K562 (cell line): ENCODE results near the gene CRYAB. TPM values are rescaled to one million over a fixed set of nuclear protein-coding genes. Genes with fewer than 3 reads are reported as not detected.
A peak's percentile ranks its signal among the peaks of the same experiment; 100 is the strongest.
"Not testable (repeated sequence)": the region's sequence is repeated elsewhere in the genome, so short reads cannot be mapped to it uniquely, and the experiment has no call there.

ENCODE experiments used
- ATAC-seq: fragments of 200-7000 bp; cut with Tn5 transposase; 3 replicates; pipeline ENCODE4 v1.9.1; 2020; ENCODE audit warnings: moderate library complexity
- BruUV-seq: library from RNA; stranded (reverse); fragments of 400-500 nt; replicated peaks from 2 replicates; lab custom pipeline; 2021; lab: Mats Ljungman, UMichigan
- CTCF ChIA-PET: fragments of 300-600 bp; formaldehyde crosslinking; extraction: SDS; loops from one replicate; lab custom pipeline; 2021; ENCODE audit warnings: low intra/inter-chr PET ratio; lab: Yijun Ruan, JAX
- POLR2A ChIA-PET: fragments of 300-600, 350-650 bp; sonication (Branson Sonifier 250); formaldehyde crosslinking; extraction: SDS; loops from one replicate; lab custom pipeline; 2021; ENCODE audit warnings: antibody characterized with exemption, inconsistent platforms; lab: Yijun Ruan, JAX
- DNase-seq, 4 experiments: peaks; one replicate each; pipeline versions ENCODE4 v3.0.0 to v3.0.0-alpha.2; 2011 to 2018; ENCODE audit warnings: low spot score in 3 of 4, mixed read lengths in 3 of 4; ENCODE audit errors: extremely low read depth in 1 of 4
- FAIRE-seq: peaks from 2 replicates; lab custom pipeline; 2011; peaks lifted over from hg19 to GRCh38; lab: Jason Lieb, UNC
- H2AFZ ChIP-seq: 2 replicates; pipeline ENCODE4 v1.6.0; 2011; ENCODE audit warnings: low read depth, low read length, control low read depth, inconsistent platforms
- H3K27ac ChIP-seq: fragments of 200-600 bp; 3 replicates; pipeline ENCODE4 v1.8.0; 2011; ENCODE audit warnings: low read depth, mild to moderate bottlenecking, control low read depth, inconsistent platforms, low read length, moderate library complexity, mixed read lengths; ENCODE audit errors: extremely low read depth
- H3K27me3 ChIP-seq, 2 experiments: fragments of 300-600 bp in 1 of 2; 2 replicates in 1 of 2; 3 replicates in 1 of 2; pipeline versions ENCODE4 v1.6.0 to v1.8.0; 2011; ENCODE audit warnings: inconsistent platforms in 2 of 2, low read length in 2 of 2, mild to moderate bottlenecking in 1 of 2, mixed read lengths in 1 of 2, moderate library complexity in 1 of 2; ENCODE audit not compliant: control insufficient read depth in 2 of 2, insufficient read depth in 2 of 2
- H3K36me3 ChIP-seq: fragments of 300-600 bp; 3 replicates; pipeline ENCODE4 v1.8.0; 2011; ENCODE audit warnings: mild to moderate bottlenecking, low read length, inconsistent platforms; ENCODE audit not compliant: control insufficient read depth, insufficient read depth
- H3K4me1 ChIP-seq, 2 experiments: fragments of 200-600 bp in 1 of 2; replicated peaks in 1 of 2; 2 replicates in 1 of 2; 3 replicates in 1 of 2; pipeline versions ENCODE4 v1.5.1 to v1.8.0; 2011; ENCODE audit warnings: inconsistent platforms in 2 of 2, low read length in 2 of 2, mild to moderate bottlenecking in 1 of 2, mixed read lengths in 1 of 2, moderate library complexity in 1 of 2; ENCODE audit not compliant: control insufficient read depth in 2 of 2, insufficient read depth in 2 of 2
- H3K4me2 ChIP-seq: 2 replicates; pipeline ENCODE4 v1.6.1; 2011; ENCODE audit warnings: low read length, control low read depth, inconsistent platforms, mixed read lengths; ENCODE audit not compliant: insufficient read depth
- H3K4me3 ChIP-seq: fragments of 200-600 bp; sonication (generic), shearing (Covaris generic); 2 replicates; pipeline ENCODE4 v1.5.1; 2016; ENCODE audit warnings: control low read depth, inconsistent platforms
- H3K79me2 ChIP-seq: fragments of 200-600 bp; 3 replicates; pipeline ENCODE4 v1.8.0; 2011; ENCODE audit warnings: low read length, inconsistent platforms; ENCODE audit not compliant: control insufficient read depth, insufficient read depth
- H3K9ac ChIP-seq, 2 experiments: 2 replicates each; pipeline versions ENCODE4 v1.6.0 to v1.6.1; 2011; ENCODE audit warnings: low read depth in 2 of 2, low read length in 2 of 2, control low read depth in 1 of 2, inconsistent platforms in 1 of 2, mild to moderate bottlenecking in 1 of 2, mixed read lengths in 1 of 2; ENCODE audit not compliant: insufficient read depth in 1 of 2
- H3K9me1 ChIP-seq: one replicate; pipeline ENCODE4 v1.6.0; 2011; ENCODE audit warnings: inconsistent platforms, mild to moderate bottlenecking, low read length, moderate library complexity; ENCODE audit not compliant: control insufficient read depth, insufficient read depth
- H3K9me3 ChIP-seq: replicated peaks from 2 replicates; pipeline ENCODE4 v1.5.1; 2011; ENCODE audit warnings: low read depth, low read length, inconsistent platforms; ENCODE audit not compliant: control insufficient read depth, insufficient read depth
- H4K20me1 ChIP-seq: replicated peaks from 2 replicates; pipeline ENCODE4 v1.6.1; 2011; ENCODE audit warnings: low read length, inconsistent platforms, mixed read lengths; ENCODE audit not compliant: control insufficient read depth, insufficient read depth
- CEBPG ChIP-seq, 3 experiments: fragments of 200-800 bp in 1 of 3; sonication (Bioruptor generic) in 1 of 3; sonication (generic) in 1 of 3; formaldehyde crosslinking in 1 of 3; IDR thresholded peaks in 2 of 3; conservative IDR thresholded peaks in 1 of 3; 2 replicates each; pipeline versions ENCODE4 v1.6.1 to v1.8.0; 2016 to 2022; ENCODE audit warnings: missing compliant biosample characterization in 2 of 3, missing genetic modification characterization in 2 of 3, mild to moderate bottlenecking in 1 of 3, missing genetic modification reagents in 1 of 3
- ELK3 ChIP-seq: fragments of 450-650 bp; formaldehyde crosslinking; IDR thresholded peaks from 2 replicates; pipeline ENCODE4 v1.4.0; 2020; ENCODE audit warnings: mild to moderate bottlenecking
- GATAD2B ChIP-seq: fragments of 450-650 bp; IDR thresholded peaks from 2 replicates; pipeline ENCODE4 v1.6.1; 2017; ENCODE audit warnings: mild to moderate bottlenecking, borderline replicate concordance
- KDM1A ChIP-seq, 2 experiments: fragments of 450-650 bp; IDR thresholded peaks; 2 replicates each; pipeline ENCODE4 v1.6.1; 2016; ENCODE audit warnings: mild to moderate bottlenecking in 2 of 2
- KDM2B ChIP-seq: fragments of 250-450 bp; sonication (Bioruptor Pico); IDR thresholded peaks from 2 replicates; pipeline ENCODE4 v1.8.0; 2021; ENCODE audit warnings: mild to moderate bottlenecking, moderate library complexity
- KLF13 ChIP-seq: fragments of 450-650 bp; IDR thresholded peaks from 2 replicates; pipeline ENCODE4 v1.6.1; 2016; ENCODE audit warnings: missing genetic modification characterization, low read depth, mild to moderate bottlenecking, missing compliant biosample characterization, moderate library complexity, borderline replicate concordance
- RBM22 ChIP-seq: fragments of 200-400 bp; formaldehyde crosslinking; IDR thresholded peaks from 2 replicates; pipeline ENCODE4 v1.6.1; 2018; ENCODE audit warnings: low read length, low read depth; ENCODE audit not compliant: poor library complexity, severe bottlenecking
- RBM39 ChIP-seq: fragments of 200-400 bp; formaldehyde crosslinking; optimal IDR thresholded peaks from 2 replicates; pipeline ENCODE3; 2018; ENCODE audit warnings: low read depth, low read length
- ZNF592 ChIP-seq: fragments of 450-650 bp; IDR thresholded peaks from 2 replicates; pipeline ENCODE4 v1.6.1; 2017; ENCODE audit warnings: antibody characterized with exemption, mild to moderate bottlenecking
- WGBS: fragments of 100-300 bp; shearing (Covaris generic); methylation state at CpG from one replicate; pipeline ENCODE4 v1.1.6; 2016; ENCODE audit warnings: low coverage, mixed read lengths; ENCODE audit not compliant: insufficient coverage; ENCODE audit errors: missing lambda C conversion rate; 5-methylcytosine and 5-hydroxymethylcytosine counted together
- in situ Hi-C: fragments of 300-500 bp; cut with MboI; formaldehyde crosslinking; loops from 4 replicates; pipeline ENCODE4 v1.15.0; 2018; ENCODE audit warnings: inconsistent platforms, mixed read lengths
- intact Hi-C: fragments of 100-400 bp; cut with micrococcal nuclease; formaldehyde crosslinking; loops from 2 replicates; pipeline ENCODE4 v1.14.2; 2022
- polyA plus RNA-seq, 8 experiments: library from polyadenylated mRNA; depleted of rRNA in 4 of 8; stranded (reverse) in 5 of 8; unstranded in 3 of 8; fragments of >200 nt; fragmentation: Nextera tagmentation in 2 of 8; fragmentation: Illumina TruSeq in 1 of 8; extraction: Ambion mirVana in 2 of 8; extraction: Trizol in 1 of 8; gene quantifications; 2 replicates each; pipeline versions ENCODE4 v1.2.1 to v1.2.3, GENCODE V29; 2011 to 2014; ENCODE audit warnings: inconsistent platforms in 1 of 8, missing spikeins in 1 of 8
- total RNA-seq, 7 experiments: library from RNA; depleted of rRNA in 6 of 7; stranded (reverse); fragments of >200 nt in 6 of 7; fragmentation: Illumina TruSeq in 2 of 7; extraction: Trizol in 2 of 7; gene quantifications; 2 replicates each; pipeline versions ENCODE4 v1.2.1 to v1.2.3, GENCODE V29; 2011 to 2021; ENCODE audit warnings: low replicate concordance in 1 of 7

Gene CRYAB
- total and polyA plus RNA-seq, 9 of the 15 experiments (the other 6 are each of a cell fraction or from before 2014, with no cell fraction given) = 0.83 to 7.5 (median 3.6) TPM

DNA sequence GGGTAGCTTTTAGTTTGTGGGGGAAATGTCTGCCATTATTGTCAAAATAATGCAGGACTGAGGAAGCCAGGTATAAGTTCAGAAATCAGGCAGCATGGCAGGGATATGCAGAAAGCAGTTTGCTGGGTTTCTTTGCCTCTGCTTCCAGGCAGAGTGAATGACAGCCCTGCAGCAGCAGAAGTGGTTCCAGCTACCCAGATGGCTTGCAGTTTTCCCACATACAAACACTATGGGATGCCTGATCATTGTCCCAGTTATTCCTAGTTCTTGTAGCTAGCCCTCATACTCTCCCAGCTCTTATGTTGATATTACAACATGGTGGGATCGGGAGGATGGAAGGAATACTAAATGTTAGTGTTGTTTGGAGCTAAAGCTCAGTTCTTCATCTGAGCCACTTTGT is 22.7 kb upstream of the CRYAB start (continued):
- TF ChIP-seq ZNF592 = no peak
- no peak for TF ChIP-seq KDM1A (IDR thresholded peaks at IDR 0.05)
- TF ChIP-seq KLF13 (tag) = no peak
- TF ChIP-seq ELK3 (CRISPR knock-in tag) = no peak

DNA sequence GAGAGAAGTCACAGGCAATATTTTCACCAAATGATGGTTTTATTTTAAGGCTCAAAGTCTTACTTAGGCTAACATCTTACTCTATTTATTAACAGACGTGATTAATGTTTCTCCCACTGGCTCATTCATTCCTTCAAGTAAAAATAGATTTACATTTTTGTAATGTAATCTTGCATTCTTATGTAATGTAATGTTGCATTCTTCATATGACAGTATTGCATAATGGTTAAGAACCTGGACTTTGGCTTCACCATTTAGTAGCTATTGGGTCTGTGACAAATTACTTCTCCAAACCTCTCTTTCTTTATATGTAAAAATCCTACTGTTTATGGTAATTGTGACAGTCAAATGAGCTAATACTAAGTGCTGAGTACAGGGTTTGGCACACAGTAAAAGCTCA is 22.3 kb upstream of the CRYAB start:
- POLR2A ChIA-PET = interaction anchor here (1.3 kb wide), 1 partner anchor 109 kb away, joined by 3 read pairs; no protein-coding TSS in a partner anchor
- BruUV-seq = no TSS peak
- in situ Hi-C loops = no loop called here

GRCh38 chr11:111933176-111933575 is 21.6 kb upstream of the CRYAB start:
- H3K4me2 ChIP-seq, ATAC-seq, CTCF ChIA-PET, H4K20me1 ChIP-seq, H3K9me3 ChIP-seq, in situ Hi-C loops, H3K9me1 ChIP-seq, H2AFZ ChIP-seq, DNase-seq, BruUV-seq, H3K27ac ChIP-seq, H3K4me3 ChIP-seq, FAIRE-seq, H3K36me3 ChIP-seq, H3K79me2 ChIP-seq, H3K27me3 ChIP-seq: not testable (repeated sequence)
- Histone ChIP-seq H3K9ac (0 out of 4 replicates have a peak overlapping the region, but pooled peaks of 1 of the 2 experiments have one; percentile 28), H3K4me1 (peaks cover 17 to 23% of the 10 kb centered on the region in 2 experiments)
- POLR2A ChIA-PET = interaction anchor here (0.7 kb wide), 1 partner anchor 22 kb away, joined by 3 read pairs; no protein-coding TSS in a partner anchor
- intact Hi-C loops = loop anchor here (5.0 kb wide), 1 partner anchor 154 kb away; the partner anchor contains the start of genes SDHD and TIMM8B
- WGBS = 81% methylated on average over 13 of the region's 14 CpGs

More for the DNA sequence above, 22.3 kb upstream of the CRYAB start:
- Histone ChIP-seq H3K79me2 (peaks cover 8% of the 10 kb centered on the region; the same call in 2 of the 3 replicates), H2AFZ (no peak overlapping the region), H3K27ac (no peak overlapping the region), H3K27me3 (no peaks in the 10 kb centered on the region), H3K4me2 (no peak overlapping the region), H3K9me1 (no peaks in the 10 kb centered on the region), H3K36me3 (no peaks in the 10 kb centered on the region), H3K9me3 (no peaks in the 10 kb centered on the region), H4K20me1 (no peaks in the 10 kb centered on the region), H3K9ac (no peak overlapping the region), H3K4me1 (peaks cover 21 to 23% of the 10 kb centered on the region in 2 experiments), H3K4me3 (no peak overlapping the region)
- WGBS = 55% methylated on average over 1 of the region's 1 CpG
- CTCF ChIA-PET = interaction anchor here (0.7 kb wide), 1 partner anchor 48 kb away, joined by 6 read pairs; no protein-coding TSS in a partner anchor
- ATAC-seq (no peak), FAIRE-seq (no peak), DNase-seq (no peak)
- TF ChIP-seq RBM22 (no peak), KDM2B (CRISPR knock-in tag) (no peak), RBM39 (no peak), CEBPG (CRISPR knock-in tag; IDR thresholded peaks at IDR 0.05) (no peak), CEBPG (tag; conservative IDR thresholded peaks at IDR 0.05 in 1 of 2, IDR thresholded peaks at IDR 0.05 in 1 of 2) (peak; percentile 15 to 32; a peak in 1 of 4 replicates), GATAD2B (no peak)
- intact Hi-C loops = loop anchor here (5.0 kb wide), 1 partner anchor 153 kb away; the partner anchor contains the start of genes SDHD and TIMM8B
